ENCODE data around the gene CENPF.

The CENPF gene

DNA sequence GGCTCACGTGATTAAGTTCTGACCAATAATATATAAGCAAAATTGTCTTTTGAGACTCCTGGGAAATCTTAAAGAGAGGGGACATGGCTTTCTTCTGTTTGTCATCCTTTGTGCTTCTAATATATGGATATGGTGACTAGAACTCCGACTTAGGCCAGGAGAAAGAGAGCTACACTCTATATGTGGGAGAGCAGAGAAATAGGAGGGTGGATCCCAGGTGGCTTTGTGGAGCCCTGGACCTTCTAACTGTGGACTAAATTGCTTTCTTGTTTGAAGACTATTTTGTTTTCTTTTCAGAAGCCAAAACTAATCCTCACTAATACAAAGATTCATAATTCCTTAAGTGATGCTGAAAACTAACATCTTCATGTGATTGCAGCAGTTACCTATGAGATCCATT, 75.0 kb downstream of the CENPF start:
- no peak for DNase-seq
- intact Hi-C loops (cut with DNase I): no loop called here

DNA sequence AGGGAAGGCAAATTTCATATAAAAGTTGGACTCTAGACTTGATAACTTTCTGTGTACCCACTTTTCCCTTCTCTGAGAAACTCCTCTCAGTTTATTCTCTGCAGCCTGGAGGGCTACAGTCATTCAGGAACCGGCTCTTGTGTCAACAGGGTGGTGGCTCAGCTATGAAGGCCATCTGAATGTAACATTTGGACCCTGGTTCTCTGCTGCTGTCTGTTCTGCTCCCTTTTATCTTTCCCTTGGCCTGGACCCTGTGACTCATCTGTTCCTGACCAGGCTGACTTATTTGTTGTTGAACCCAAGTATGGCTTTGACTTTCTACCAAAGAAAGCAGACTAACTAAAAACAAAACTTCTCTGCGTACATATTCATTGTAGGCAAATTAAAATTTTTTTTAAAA, 75.4 kb downstream of the CENPF start:
- DNase-seq: no peak
- intact Hi-C loops (cut with DNase I): no loop called here

DNA sequence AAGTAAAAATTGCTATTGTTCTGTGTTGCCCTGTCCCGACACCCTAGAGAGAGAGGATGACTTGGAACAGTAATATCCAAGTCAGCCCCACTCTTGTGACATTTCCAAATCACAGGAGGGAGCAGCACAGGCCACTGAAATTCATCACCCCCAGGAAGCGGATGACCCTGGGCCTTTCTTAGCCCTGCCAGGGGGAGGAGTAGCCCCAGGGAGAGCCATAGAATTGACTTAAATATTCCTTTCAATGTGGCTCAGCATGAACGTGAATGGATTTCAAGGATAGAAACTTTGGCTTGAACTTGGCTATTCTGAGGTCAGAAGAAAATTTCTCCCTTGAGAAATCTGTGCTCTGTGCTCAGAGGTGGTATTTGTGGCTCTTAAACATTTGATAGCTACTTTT, 80.6 kb downstream of the CENPF start:
- DNase-seq: no peak
- intact Hi-C loops (cut with DNase I): no loop called here

DNA sequence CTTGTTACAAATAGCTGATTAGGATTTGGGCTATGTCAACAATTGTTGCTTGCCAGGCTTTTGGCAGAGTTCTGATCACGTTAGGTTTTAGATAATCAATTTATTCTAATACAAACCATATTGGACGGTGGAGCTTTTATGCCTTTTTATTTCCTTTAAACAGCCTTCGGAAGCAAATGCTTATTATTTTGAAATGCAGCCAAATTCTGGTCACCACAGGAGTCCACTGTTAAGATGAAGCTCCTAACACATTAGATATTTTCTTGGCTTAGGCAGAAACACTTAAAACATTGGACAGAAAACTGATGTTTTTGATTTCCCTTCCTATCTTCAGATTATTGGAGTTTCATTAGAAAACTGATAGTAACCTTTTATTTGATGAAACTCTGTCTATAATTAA, 82.9 kb downstream of the CENPF start:
- intact Hi-C loops (cut with DNase I): no loop called here
- DNase-seq: no peak

DNA sequence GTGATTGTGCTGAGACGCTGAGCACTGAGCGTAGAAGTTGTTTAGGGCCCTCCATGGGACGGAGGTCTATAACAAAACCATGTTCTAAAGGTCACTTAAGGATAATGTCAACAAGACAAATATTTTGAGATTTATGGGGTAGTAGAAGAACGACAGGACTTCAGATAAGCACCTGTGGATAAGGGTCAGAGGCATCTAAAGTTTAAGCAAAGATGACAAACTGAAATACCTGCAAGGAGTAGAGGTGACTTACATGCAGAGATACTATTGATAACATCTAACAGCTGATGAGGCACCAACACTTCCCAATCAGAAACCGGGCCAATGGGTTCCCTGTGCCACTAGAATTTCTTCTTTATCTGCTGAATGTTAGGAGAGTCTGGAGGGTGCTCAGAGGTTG, 83.5 kb downstream of the CENPF start:
- no peak for DNase-seq
- intact Hi-C loops (cut with DNase I): no loop called here

DNA sequence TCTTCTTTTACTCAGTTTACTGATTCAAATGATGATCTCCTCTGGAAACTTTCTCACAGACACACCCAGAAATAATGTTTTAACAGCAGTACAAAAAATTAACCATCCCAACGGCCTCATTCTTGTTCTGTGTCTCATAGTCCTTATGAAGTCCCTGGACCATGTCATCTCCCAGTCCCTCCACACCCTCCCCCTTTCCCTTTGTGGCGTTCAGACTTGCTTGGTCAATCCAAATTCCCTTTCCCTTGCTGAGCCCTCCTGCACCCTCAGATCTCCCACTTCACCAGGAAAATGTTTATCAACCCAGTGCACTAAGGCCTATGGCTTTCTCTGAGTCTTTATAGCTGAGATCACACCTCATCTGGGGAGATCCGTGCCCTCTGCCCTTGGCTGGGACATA, 85.9 kb downstream of the CENPF start:
- no peak for DNase-seq
- intact Hi-C loops (cut with DNase I): no loop called here

DNA sequence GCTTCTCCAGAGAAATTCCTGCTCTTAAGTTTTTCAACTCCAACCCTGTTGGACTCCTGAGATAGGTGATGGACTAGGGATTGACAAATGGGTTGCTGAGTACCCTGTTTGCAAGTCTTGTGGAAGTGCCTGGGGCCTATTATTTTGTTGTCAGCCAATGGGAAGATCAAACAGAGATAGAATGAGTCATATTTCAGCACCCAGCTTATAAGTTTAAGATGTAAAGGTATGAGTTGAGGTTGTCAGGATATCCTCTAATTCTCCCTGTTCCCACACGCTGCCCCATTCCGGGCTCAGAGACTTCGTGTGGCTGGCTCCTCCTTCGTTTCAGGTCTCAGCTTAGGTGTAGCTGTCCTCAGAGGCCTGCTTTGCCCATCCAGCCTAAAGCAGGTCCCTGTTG, 91.8 kb downstream of the CENPF start:
- intact Hi-C loops (cut with DNase I): no loop called here
- no peak for DNase-seq

DNA sequence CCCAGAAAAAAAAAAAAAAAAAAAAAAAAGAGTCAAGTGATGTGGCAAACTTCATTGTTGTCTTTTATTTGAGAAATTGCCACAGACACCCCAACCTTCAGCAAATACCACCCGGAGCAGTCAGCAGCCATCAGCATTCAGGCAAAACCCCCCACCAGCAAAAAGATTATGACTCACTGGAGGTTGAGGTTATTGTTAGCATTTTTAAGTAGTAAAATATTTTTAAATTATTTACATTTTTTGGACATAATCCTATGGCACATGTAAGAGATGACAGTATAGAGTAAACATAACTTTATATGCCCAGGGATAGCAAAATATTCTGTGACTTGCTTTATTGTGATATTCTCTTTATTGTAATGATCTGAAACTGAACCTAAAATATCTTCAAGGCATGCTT, 95.6 kb downstream of the CENPF start:
- no peak for DNase-seq

DNA sequence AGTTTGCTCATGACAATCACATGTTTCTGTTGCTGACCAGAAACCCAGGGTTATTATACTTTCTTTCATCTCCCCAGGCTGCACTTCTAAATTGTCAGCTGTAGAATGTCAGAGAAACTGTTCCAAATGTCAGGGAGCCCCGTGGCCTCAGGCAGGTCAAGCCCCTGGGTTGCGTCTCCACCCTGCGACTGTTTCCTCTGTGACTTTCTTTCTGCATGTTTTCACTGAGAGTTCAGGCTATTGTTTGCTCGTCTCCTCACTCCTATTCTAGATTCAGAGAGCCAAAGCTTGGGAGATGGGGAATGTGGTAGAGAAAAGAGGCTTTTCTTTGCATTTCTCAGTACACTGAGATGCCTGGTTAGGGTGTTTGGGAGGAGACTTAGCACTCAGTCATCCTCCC, 97.4 kb downstream of the CENPF start:
- DNase-seq: no peak
- intact Hi-C loops (cut with DNase I): no loop called here

More for the DNA sequence above, 95.6 kb downstream of the CENPF start:
- intact Hi-C loops (cut with DNase I): no loop called here

DNA sequence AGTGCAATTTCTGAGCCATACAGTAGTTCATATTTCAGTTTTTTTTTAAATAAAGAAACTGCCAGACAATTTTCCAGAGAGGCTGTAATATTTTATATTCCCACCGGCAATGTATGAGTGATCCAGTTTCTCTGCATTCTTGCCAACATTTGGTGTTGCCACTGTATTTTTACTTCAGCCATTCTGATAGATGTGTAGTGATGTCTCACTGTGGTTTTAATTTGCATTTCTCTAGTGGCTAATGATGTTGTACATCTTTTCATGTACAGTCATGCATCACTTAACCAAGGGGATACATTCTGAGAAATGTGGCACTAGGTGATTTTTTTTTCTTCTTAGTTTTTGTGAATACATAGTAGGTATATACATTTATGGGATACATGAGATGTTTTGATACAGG, 99.6 kb downstream of the CENPF start:
- intact Hi-C loops (cut with DNase I): no loop called here
- DNase-seq: no peak

DNA sequence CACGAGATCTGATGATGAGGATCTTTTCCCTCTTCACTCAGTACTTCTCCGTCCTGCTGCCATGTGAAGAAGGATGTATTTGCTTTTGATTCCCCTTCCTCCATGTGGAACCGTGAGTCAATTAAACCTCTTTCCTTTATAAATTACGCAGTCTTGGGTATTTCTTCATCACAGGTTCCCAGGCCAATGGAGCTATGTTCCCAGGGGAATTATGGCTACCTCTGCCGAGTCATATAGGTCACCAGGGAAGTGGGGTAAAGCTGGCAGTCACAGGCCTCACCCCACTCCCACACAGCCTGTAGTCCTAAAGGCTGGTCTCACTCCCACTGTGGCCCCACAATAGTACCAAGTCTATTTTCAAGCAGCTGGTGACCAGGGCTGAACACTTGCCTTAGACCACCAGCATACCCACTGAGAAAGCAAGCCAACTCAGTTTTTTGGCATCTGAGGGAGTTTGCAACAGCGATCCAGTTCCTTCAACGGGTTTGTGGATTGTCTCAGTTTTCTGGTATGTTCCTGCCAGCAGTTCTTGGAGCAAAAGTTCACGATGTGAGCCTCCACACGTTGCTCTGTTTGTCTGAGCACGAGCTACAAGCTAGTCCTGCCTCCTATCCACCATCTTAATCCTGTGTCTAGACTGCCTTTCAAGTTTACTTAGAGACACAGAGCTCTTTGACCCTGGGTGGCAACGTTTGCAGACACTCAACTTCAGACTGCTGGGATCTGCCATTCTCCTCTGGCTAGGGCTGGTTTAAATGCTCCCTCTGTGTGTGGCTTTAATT, 104.5 kb downstream of the CENPF start:
- intact Hi-C loops (cut with DNase I): no loop called here
- no peak for DNase-seq

DNA sequence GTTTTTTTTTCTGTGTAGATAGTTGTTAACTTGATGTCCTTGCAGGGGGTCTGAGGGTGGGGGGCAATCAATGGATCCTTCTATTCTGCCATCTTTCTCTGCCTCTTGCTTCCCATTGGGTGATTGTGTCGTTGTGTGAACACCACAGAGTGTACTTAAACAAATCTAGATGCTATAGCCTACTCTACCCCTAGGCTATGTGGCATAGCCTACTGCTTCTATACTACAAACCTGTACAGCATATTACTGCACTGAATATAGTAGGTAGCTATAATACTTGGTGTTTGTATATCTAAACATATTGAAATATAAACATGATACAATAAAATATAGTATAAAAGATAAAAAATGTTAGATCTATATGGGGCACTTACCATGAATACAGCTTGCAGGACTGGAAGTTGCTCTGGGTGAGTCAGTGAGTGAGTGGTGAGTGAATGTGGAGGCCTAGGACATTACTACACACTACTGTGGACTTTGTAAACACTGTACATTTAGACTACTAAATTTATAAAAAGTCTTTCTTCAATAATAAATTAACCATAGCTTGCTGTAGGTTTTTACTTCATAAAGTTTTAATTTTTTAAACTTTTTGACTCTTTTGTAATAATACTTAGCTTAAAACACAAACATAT, 105.4 kb downstream of the CENPF start:
- DNase-seq: no peak
- intact Hi-C loops (cut with DNase I): no loop called here

DNA sequence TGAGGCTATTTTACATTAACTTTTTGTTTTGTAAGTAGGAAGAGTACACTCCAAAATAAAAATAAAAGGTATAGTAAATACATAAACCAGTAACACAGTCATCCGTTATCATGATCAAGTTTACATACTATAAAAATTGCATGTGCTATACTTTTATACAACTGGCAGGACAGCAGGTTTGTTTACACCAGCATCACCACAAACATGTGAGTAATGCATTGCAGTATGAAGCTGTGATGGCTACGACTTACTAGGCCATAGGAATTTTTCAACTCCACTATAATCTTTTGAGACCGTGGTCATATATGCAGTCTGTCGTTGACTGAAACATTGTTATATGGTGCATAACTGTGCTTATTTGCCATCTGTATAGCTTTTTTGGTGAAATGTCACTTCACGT, 106.2 kb downstream of the CENPF start:
- DNase-seq: no peak
- intact Hi-C loops (cut with DNase I): no loop called here

DNA sequence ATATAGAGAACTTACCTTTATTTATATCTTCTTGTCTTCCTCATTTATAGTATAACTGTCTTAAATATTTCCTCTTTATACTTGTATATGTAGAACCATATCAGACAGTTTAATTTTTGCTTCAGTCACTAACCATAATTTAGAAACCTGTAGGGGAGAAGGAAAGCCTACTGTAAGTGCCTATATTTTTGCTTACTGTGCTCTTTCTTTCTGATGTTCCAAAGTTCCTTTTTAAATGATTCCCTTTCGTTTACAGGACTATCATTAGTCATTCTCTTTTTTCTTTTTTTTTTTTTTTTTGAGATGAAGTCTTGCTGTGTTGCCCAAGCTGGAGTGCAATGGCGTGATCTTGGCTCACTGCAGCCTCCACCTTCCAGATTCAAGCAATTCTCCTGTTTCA, 109.7 kb downstream of the CENPF start:
- intact Hi-C loops (cut with DNase I): no loop called here
- no peak for DNase-seq
